Liver (tissue), 9 donors: ENCODE data around the gene IGLON5. TPM values are rescaled to one million over a fixed set of nuclear protein-coding genes. Genes with fewer than 3 reads are reported as not detected.

Experiments used
- DNase-seq: peaks from one replicate; pipeline ENCODE4 v3.0.0-alpha.2; 2017; ENCODE audit warnings: low spot score
- H3K27ac ChIP-seq, 2 donors: one replicate each; pipeline ENCODE4 v1.7.0; 2013; ENCODE audit warnings: inconsistent platforms in 2 of 2, low read length in 2 of 2, control low read depth in 1 of 2, low read depth in 1 of 2, mild to moderate bottlenecking in 1 of 2
- H3K27me3 ChIP-seq, 4 donors: one replicate each; pipeline versions ENCODE4 v1.6.1 to v1.7.0; 2013; ENCODE audit warnings: low read length in 3 of 4, inconsistent platforms in 1 of 4, mild to moderate bottlenecking in 1 of 4, moderate library complexity in 1 of 4; ENCODE audit not compliant: control insufficient read depth in 4 of 4, insufficient read depth in 4 of 4
- H3K36me3 ChIP-seq, 4 donors: one replicate each; pipeline versions ENCODE4 v1.6.1 to v1.7.0; 2013; ENCODE audit warnings: low read length in 3 of 4, mild to moderate bottlenecking in 3 of 4, low read depth in 1 of 4, moderate library complexity in 1 of 4; ENCODE audit not compliant: control insufficient read depth in 4 of 4, insufficient read depth in 3 of 4
- H3K4me1 ChIP-seq, 4 donors: one replicate each; pipeline versions ENCODE4 v1.6.1 to v1.7.0; 2013; ENCODE audit warnings: low read length in 3 of 4, mild to moderate bottlenecking in 3 of 4, moderate library complexity in 1 of 4; ENCODE audit not compliant: control insufficient read depth in 4 of 4, insufficient read depth in 4 of 4
- H3K4me3 ChIP-seq, 3 donors: one replicate each; pipeline versions ENCODE4 v1.6.1 to v1.7.0; 2013; ENCODE audit warnings: low read length in 3 of 3, control low read depth in 1 of 3, low read depth in 1 of 3, mild to moderate bottlenecking in 1 of 3
- H3K9ac ChIP-seq, 2 donors: one replicate each; pipeline ENCODE4 v1.7.0; 2013; ENCODE audit warnings: low read length in 2 of 2, mild to moderate bottlenecking in 2 of 2, moderate library complexity in 2 of 2, control low read depth in 1 of 2, low read depth in 1 of 2
- H3K9me3 ChIP-seq, 4 donors: one replicate each; pipeline versions ENCODE4 v1.6.1 to v1.7.0; 2013; ENCODE audit warnings: low read length in 3 of 4; ENCODE audit not compliant: control insufficient read depth in 4 of 4
- ATF3 ChIP-seq: IDR thresholded peaks from 2 replicates; pipeline ENCODE4 v1.6.1; 2016; ENCODE audit warnings: antibody characterized with exemption
- EGR1 ChIP-seq, 2 donors: IDR thresholded peaks; 2 replicates each; pipeline ENCODE4 v1.6.1; 2016 to 2018; ENCODE audit warnings: antibody characterized with exemption in 2 of 2, low read depth in 2 of 2
- FOXA2 ChIP-seq: IDR thresholded peaks from 2 replicates; pipeline ENCODE4 v1.6.1; 2016; ENCODE audit warnings: antibody characterized with exemption
- GABPA ChIP-seq, 2 donors: IDR thresholded peaks in 1 of 2; conservative IDR thresholded peaks in 1 of 2; 2 replicates each; pipeline ENCODE4 v1.6.1; 2016; ENCODE audit warnings: antibody characterized with exemption in 2 of 2, mild to moderate bottlenecking in 1 of 2, moderate library complexity in 1 of 2
- HNF4A ChIP-seq, 2 donors: conservative IDR thresholded peaks; 2 replicates each; pipeline ENCODE4 v1.6.1; 2016; ENCODE audit warnings: antibody characterized with exemption in 2 of 2, mild to moderate bottlenecking in 2 of 2
- JUND ChIP-seq, 2 donors: IDR thresholded peaks; 2 replicates each; pipeline ENCODE4 v1.6.1; 2016; ENCODE audit warnings: antibody characterized with exemption in 2 of 2
- MAX ChIP-seq: IDR thresholded peaks from 2 replicates; pipeline ENCODE4 v1.6.1; 2016; ENCODE audit warnings: antibody characterized with exemption
- NR2F2 ChIP-seq: IDR thresholded peaks from 2 replicates; pipeline ENCODE4 v1.6.1; 2016; ENCODE audit warnings: antibody characterized with exemption
- RAD21 ChIP-seq, 2 donors: IDR thresholded peaks; 2 replicates each; pipeline ENCODE4 v1.6.1; 2016; ENCODE audit warnings: antibody characterized with exemption in 2 of 2, mild to moderate bottlenecking in 2 of 2
- REST ChIP-seq: IDR thresholded peaks from 2 replicates; pipeline ENCODE4 v1.6.1; 2016; ENCODE audit warnings: antibody characterized with exemption, mild to moderate bottlenecking
- RXRA ChIP-seq, 2 donors: IDR thresholded peaks; 2 replicates each; pipeline ENCODE4 v1.6.1; 2017 to 2018; ENCODE audit warnings: antibody characterized with exemption in 2 of 2, mild to moderate bottlenecking in 1 of 2
- SP1 ChIP-seq: IDR thresholded peaks from 2 replicates; pipeline ENCODE4 v1.6.1; 2018; ENCODE audit warnings: antibody characterized with exemption, mild to moderate bottlenecking
- TAF1 ChIP-seq: conservative IDR thresholded peaks from 2 replicates; pipeline ENCODE4 v1.6.1; 2016; ENCODE audit warnings: antibody characterized with exemption, mild to moderate bottlenecking
- YY1 ChIP-seq: IDR thresholded peaks from 2 replicates; pipeline ENCODE4 v1.6.1; 2016; ENCODE audit warnings: antibody characterized with exemption, mild to moderate bottlenecking
- ZBTB33 ChIP-seq: IDR thresholded peaks from 2 replicates; pipeline ENCODE4 v1.6.1; 2016; ENCODE audit warnings: antibody characterized with exemption
- WGBS: extraction: QIAGEN DNeasy Blood & Tissue Kit; methylation state at CpG from one replicate; pipeline ENCODE4 v1.1.7; 2013; 5-methylcytosine and 5-hydroxymethylcytosine counted together
- polyA plus RNA-seq, 2 donors: library from polyadenylated mRNA; stranded (reverse) in 1 of 2; unstranded in 1 of 2; fragments of 200-250 nt in 1 of 2; fragments of >200 nt in 1 of 2; fragmentation: Nextera tagmentation in 1 of 2; extraction: Ambion mirVana in 1 of 2; gene quantifications; one replicate each; pipeline versions ENCODE4 v1.2.1 to v1.2.3, GENCODE V29; 2013 to 2015
- total RNA-seq, 2 donors: library from RNA; depleted of rRNA; stranded (reverse); fragments of >200 nt; gene quantifications; one replicate each; pipeline ENCODE4 v1.2.3, GENCODE V29; 2014
- TF ChIP-seq, protein P1 (sequence below): fragments of 150-350 bp; IDR thresholded peaks from 2 replicates; pipeline ENCODE4 v1.5.1; 2017; ENCODE audit warnings: improper control_type of control experiment, low read depth, low read length; ENCODE audit not compliant: missing input control
- donor health status: healthy.
- donor health status: healthy.
- donor health status: healthy.
- donor health status: healthy.
- donor health status: healthy.

IGLON5 gene
- total and polyA plus RNA-seq, 4 donors, result 0.25 to 0.46 (median 0.25) TPM; not detected in 1

DNA sequence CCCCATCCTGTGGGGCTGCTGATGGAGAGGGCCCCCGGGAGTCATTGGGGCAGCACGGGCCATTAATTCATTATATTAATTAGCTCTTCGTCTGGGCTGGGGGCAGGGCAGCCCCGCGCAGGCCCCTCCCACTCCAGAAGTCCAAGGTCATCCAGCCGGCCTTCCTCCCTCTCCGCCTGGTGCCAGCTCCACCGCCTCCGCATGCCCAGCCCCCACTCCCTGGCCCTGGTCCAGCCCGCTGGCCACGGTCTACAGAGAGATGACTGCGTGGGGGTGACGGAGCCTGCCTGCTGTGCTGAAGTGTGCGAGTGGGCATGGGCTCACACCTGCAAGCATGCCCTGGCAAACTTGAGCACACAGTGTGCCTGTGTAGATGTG, 8.8 kb downstream of the IGLON5 start:
- DNase-seq, result no peak
- TF ChIP-seq REST, result no peak
- TF ChIP-seq RXRA (IDR thresholded peaks at IDR 0.05), result no peak
- TF ChIP-seq GABPA (IDR thresholded peaks at IDR 0.05 in 1 of 2, conservative IDR thresholded peaks at IDR 0.05 in 1 of 2), result no peak
- no peaks in the 10 kb centered on the region for H3K9me3 ChIP-seq
- H3K27me3 ChIP-seq, result peaks cover 0 to 4% (median 0%) of the 10 kb centered on the region in 4 donors
- H3K4me1 ChIP-seq, result no peaks in the 10 kb centered on the region
- WGBS, result 19% methylated on average over 14 of the region's 14 CpGs
- H3K27ac ChIP-seq, result no peak overlapping the region
- no peak overlapping the region for H3K9ac ChIP-seq
- H3K36me3 ChIP-seq, result no peaks in the 10 kb centered on the region
- no peak overlapping the region for H3K4me3 ChIP-seq

DNA sequence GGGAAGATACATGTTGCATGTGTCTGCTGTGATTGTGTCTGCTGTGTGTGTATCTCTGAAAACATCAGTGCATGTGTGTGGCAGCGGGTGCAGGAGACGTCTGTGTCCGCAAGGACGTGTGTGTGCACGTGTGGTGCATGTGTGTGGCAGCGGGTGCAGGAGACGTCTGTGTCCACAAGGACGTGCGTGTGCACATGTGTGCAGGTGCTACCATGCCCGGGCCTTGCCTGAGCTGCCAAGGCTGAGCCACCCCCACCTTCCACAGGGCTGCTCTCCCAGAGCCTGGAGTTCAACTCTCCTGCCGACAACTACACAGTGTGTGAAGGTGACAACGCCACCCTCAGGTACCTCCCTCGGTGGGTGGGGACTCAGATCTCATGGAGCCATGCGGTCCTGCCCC, 10.4 kb downstream of the IGLON5 start:
- no peaks in the 10 kb centered on the region for H3K9me3 ChIP-seq
- H3K4me1 ChIP-seq, result no peaks in the 10 kb centered on the region
- H3K9ac ChIP-seq, result no peak overlapping the region
- H3K36me3 ChIP-seq, result no peaks in the 10 kb centered on the region
- no peak for DNase-seq
- H3K27me3 ChIP-seq, result peaks cover 0 to 4% (median 0%) of the 10 kb centered on the region in 4 donors
- H3K27ac ChIP-seq, result no peak overlapping the region
- TF ChIP-seq TAF1 (no peak), ATF3 (no peak), RAD21 (IDR thresholded peaks at IDR 0.05) (no peak), YY1 (no peak), RXRA (IDR thresholded peaks at IDR 0.05) (no peak), FOXA2 (no peak), EGR1 (IDR thresholded peaks at IDR 0.05; ENCODE audit: low read depth in 2 of 2) (no peak), JUND (IDR thresholded peaks at IDR 0.05) (no peak), SP1 (no peak), REST (no peak), NR2F2 (no peak), MAX (no peak), ZBTB33 (no peak), HNF4A (conservative IDR thresholded peaks at IDR 0.05) (no peak)
- TF ChIP-seq, protein P1, sequence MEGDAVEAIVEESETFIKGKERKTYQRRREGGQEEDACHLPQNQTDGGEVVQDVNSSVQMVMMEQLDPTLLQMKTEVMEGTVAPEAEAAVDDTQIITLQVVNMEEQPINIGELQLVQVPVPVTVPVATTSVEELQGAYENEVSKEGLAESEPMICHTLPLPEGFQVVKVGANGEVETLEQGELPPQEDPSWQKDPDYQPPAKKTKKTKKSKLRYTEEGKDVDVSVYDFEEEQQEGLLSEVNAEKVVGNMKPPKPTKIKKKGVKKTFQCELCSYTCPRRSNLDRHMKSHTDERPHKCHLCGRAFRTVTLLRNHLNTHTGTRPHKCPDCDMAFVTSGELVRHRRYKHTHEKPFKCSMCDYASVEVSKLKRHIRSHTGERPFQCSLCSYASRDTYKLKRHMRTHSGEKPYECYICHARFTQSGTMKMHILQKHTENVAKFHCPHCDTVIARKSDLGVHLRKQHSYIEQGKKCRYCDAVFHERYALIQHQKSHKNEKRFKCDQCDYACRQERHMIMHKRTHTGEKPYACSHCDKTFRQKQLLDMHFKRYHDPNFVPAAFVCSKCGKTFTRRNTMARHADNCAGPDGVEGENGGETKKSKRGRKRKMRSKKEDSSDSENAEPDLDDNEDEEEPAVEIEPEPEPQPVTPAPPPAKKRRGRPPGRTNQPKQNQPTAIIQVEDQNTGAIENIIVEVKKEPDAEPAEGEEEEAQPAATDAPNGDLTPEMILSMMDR, result no peak
- 63% methylated on average over 14 of the region's 14 CpGs for WGBS
- no peak overlapping the region for H3K4me3 ChIP-seq
